Endothelial cell of umbilical vein (primary cell): ENCODE measurements around the gene DLST. TPM values are rescaled to one million over a fixed set of nuclear protein-coding genes. Genes with fewer than 3 reads are reported as not detected.

Experiments
- BruUV-seq: library from RNA; stranded (reverse); fragments of 400-500 nt; replicated peaks from 2 replicates; lab custom pipeline; 2021; lab: Mats Ljungman, UMichigan
- CTCF ChIA-PET: fragments of 300-600, 350-600 bp; sonication (Branson Sonifier 250); formaldehyde crosslinking; loops from one replicate; lab custom pipeline; 2021; ENCODE audit warnings: antibody characterized with exemption, inconsistent platforms; lab: Charles Lee
- POLR2A ChIA-PET: fragments of 300-600, 350-600 bp; sonication (Branson Sonifier 250); formaldehyde crosslinking; loops from one replicate; lab custom pipeline; 2021; ENCODE audit warnings: antibody characterized with exemption, inconsistent platforms; lab: Charles Lee
- DNase-seq: peaks from one replicate; pipeline ENCODE4 v3.0.0-alpha.2; 2011; ENCODE audit warnings: low read depth, low spot score
- FAIRE-seq: peaks from 2 replicates; lab custom pipeline; 2011; peaks lifted over from hg19 to GRCh38; lab: Jason Lieb, UNC
- H2AFZ ChIP-seq: 2 replicates; pipeline ENCODE4 v1.6.0; 2012; ENCODE audit warnings: low read depth, low read length, control low read depth, inconsistent platforms
- H3K27ac ChIP-seq: 2 replicates; pipeline ENCODE4 v1.5.1; 2011; ENCODE audit warnings: low read depth, mild to moderate bottlenecking, control low read depth, low read length, moderate library complexity; ENCODE audit not compliant: insufficient read depth
- H3K27me3 ChIP-seq, 2 experiments: 2 replicates each; pipeline versions ENCODE4 v1.6.0 to v1.6.1; 2011; ENCODE audit warnings: low read length in 2 of 2, mixed read lengths in 1 of 2; ENCODE audit not compliant: control insufficient read depth in 2 of 2, insufficient read depth in 2 of 2
- H3K36me3 ChIP-seq, 2 experiments: 2 replicates in 1 of 2; 3 replicates in 1 of 2; pipeline ENCODE4 v1.5.1; 2011; ENCODE audit warnings: low read length in 2 of 2, mild to moderate bottlenecking in 1 of 2, moderate library complexity in 1 of 2; ENCODE audit not compliant: control insufficient read depth in 2 of 2, insufficient read depth in 2 of 2; ENCODE audit errors: extremely low read depth in 1 of 2
- H3K4me1 ChIP-seq: 3 replicates; pipeline ENCODE4 v1.5.1; 2011; ENCODE audit warnings: mild to moderate bottlenecking, low read length; ENCODE audit not compliant: control insufficient read depth, insufficient read depth; ENCODE audit errors: extremely low read depth
- H3K4me2 ChIP-seq: 2 replicates; pipeline ENCODE4 v1.6.1; 2011; ENCODE audit warnings: low read length, control low read depth, mixed read lengths; ENCODE audit not compliant: insufficient read depth
- H3K4me3 ChIP-seq, 3 experiments: fragments of 200-600 bp in 1 of 3; sonication (generic), shearing (Covaris generic) in 1 of 3; replicated peaks in 1 of 3; 2 replicates each; pipeline ENCODE4 v1.5.1; 2011 to 2016; ENCODE audit warnings: control low read depth in 3 of 3, low read length in 3 of 3, mild to moderate bottlenecking in 2 of 3, inconsistent platforms in 1 of 3, low read depth in 1 of 3, moderate library complexity in 1 of 3; ENCODE audit not compliant: insufficient read depth in 1 of 3
- H3K79me2 ChIP-seq: 2 replicates; pipeline ENCODE4 v1.6.0; 2012; ENCODE audit warnings: low read length, inconsistent platforms; ENCODE audit not compliant: control insufficient read depth, insufficient read depth
- H3K9ac ChIP-seq: replicated peaks from 2 replicates; pipeline ENCODE3; 2011; ENCODE audit warnings: low read length, control low read depth; ENCODE audit not compliant: insufficient read depth; ENCODE audit errors: extremely low read depth
- H3K9me1 ChIP-seq: replicated peaks from 3 replicates; pipeline ENCODE4 v1.6.0; 2011; ENCODE audit warnings: mild to moderate bottlenecking, low read length; ENCODE audit not compliant: control insufficient read depth, insufficient read depth; ENCODE audit errors: extremely low read depth
- H3K9me3 ChIP-seq: replicated peaks from 2 replicates; pipeline ENCODE4 v1.5.1; 2012; ENCODE audit warnings: low read length, inconsistent platforms; ENCODE audit not compliant: control insufficient read depth, insufficient read depth
- H4K20me1 ChIP-seq: replicated peaks from 2 replicates; pipeline ENCODE3; 2011; ENCODE audit warnings: mild to moderate bottlenecking, low read length; ENCODE audit not compliant: control insufficient read depth, insufficient read depth; ENCODE audit errors: extremely low read depth
- GATA2 ChIP-seq: IDR thresholded peaks from 2 replicates; pipeline ENCODE4 v1.7.0; 2011; ENCODE audit warnings: low read depth, mild to moderate bottlenecking, moderate library complexity, mixed read lengths, low read length; ENCODE audit not compliant: insufficient read length, insufficient read depth
- JUN ChIP-seq: IDR thresholded peaks from 2 replicates; pipeline ENCODE4 v1.6.1; 2011; ENCODE audit warnings: borderline replicate concordance, low read depth; ENCODE audit not compliant: insufficient read length, insufficient read depth
- POLR2A ChIP-seq: IDR thresholded peaks from 2 replicates; pipeline ENCODE4 v1.6.1; 2012; ENCODE audit warnings: low read depth, mild to moderate bottlenecking, control low read depth, low read length
- POLR2AphosphoS5 ChIP-seq: IDR thresholded peaks from 2 replicates; pipeline ENCODE4 v1.6.1; 2012; ENCODE audit warnings: low read depth, mild to moderate bottlenecking, control low read depth, low read length, moderate library complexity; ENCODE audit not compliant: insufficient read depth
- dilution Hi-C: fragments of 300-500 bp; cut with MboI; formaldehyde crosslinking; loops from one replicate; pipeline ENCODE4 v1.15.0; 2019; ENCODE audit warnings: low sequenced_read_pairs; ENCODE audit not compliant: extremely low pct_ligation_motif_present
- intact Hi-C: fragments of 100-400 bp; cut with micrococcal nuclease; formaldehyde crosslinking; loops from one replicate; pipeline ENCODE4 v1.10.0; 2022
- polyA plus RNA-seq, 4 experiments: library from polyadenylated mRNA; depleted of rRNA in 3 of 4; stranded (reverse) in 3 of 4; unstranded in 1 of 4; fragments of >200 nt; gene quantifications; 2 replicates each; pipeline versions ENCODE4 v1.2.1 to v1.2.3, GENCODE V29; 2011 to 2012; ENCODE audit warnings: missing spikeins in 1 of 4
- total RNA-seq: library from RNA; stranded (reverse); gene quantifications from 2 replicates; pipeline ENCODE4 v1.2.3, GENCODE V29; 2021

DLST gene
- total and polyA plus RNA-seq, 2 donors (not counting 3 experiments of a cell fraction or from before 2014, with no cell fraction given) = 98.4 to 110 TPM

GRCh38 chr14:74949859-74950573 lies 68.3 kb downstream of the DLST start:
- Histone ChIP-seq H3K36me3 (peaks cover 25 to 53% of the 10 kb centered on the region in 2 experiments), H3K9me3 (no peaks in the 10 kb centered on the region), H3K9me1 (no peaks in the 10 kb centered on the region), H3K27ac (no peak overlapping the region), H4K20me1 (no peaks in the 10 kb centered on the region), H3K79me2 (peaks cover 56% of the 10 kb centered on the region), H3K27me3 (no peaks in the 10 kb centered on the region), H2AFZ (no peak overlapping the region), H3K4me1 (peaks cover 44% of the 10 kb centered on the region), H3K9ac (no peak overlapping the region), H3K4me2 (no peak overlapping the region), H3K4me3 (no peak overlapping the region)
- BruUV-seq = no TSS peak
- FAIRE-seq (no peak), DNase-seq (no peak)
- TF ChIP-seq POLR2A (peak; percentile 6), GATA2 (no peak)
- CTCF ChIA-PET = interaction anchor here (0.7 to 1.2 kb wide), 5 partner anchors 10 to 139 kb away, joined by 3 to 5 read pairs (median 3); no protein-coding TSS in a partner anchor
- dilution Hi-C loops (no loop called here), intact Hi-C loops (no loop called here)
- POLR2A ChIA-PET = interaction anchor here (0.7 kb wide), 1 partner anchor 53 kb away, joined by 3 read pairs; the partner anchor contains the start of gene EIF2B2

- no TSS peak for BruUV-seq
- no peak overlapping the region for H3K9ac ChIP-seq
- no peaks in the 10 kb centered on the region for H3K27me3 ChIP-seq
- intact Hi-C loops = no loop called here
- H3K9me1 ChIP-seq = no peaks in the 10 kb centered on the region
- no peaks in the 10 kb centered on the region for H3K9me3 ChIP-seq
- peaks cover 43% of the 10 kb centered on the region for H3K4me1 ChIP-seq
- no peaks in the 10 kb centered on the region for H4K20me1 ChIP-seq
- CTCF ChIA-PET = interaction anchor here (1.2 kb wide), 1 partner anchor 138 kb away, joined by 5 read pairs; no protein-coding TSS in a partner anchor
- no peak for TF ChIP-seq POLR2AphosphoS5
- TF ChIP-seq JUN = no peak
- dilution Hi-C loops = no loop called here
- FAIRE-seq (no peak), DNase-seq (no peak)
- peaks cover 60% of the 10 kb centered on the region for H3K79me2 ChIP-seq
- no peak overlapping the region for H3K27ac ChIP-seq
- H3K36me3 ChIP-seq = peaks cover 21 to 45% of the 10 kb centered on the region in 2 experiments
- POLR2A ChIA-PET = no interaction called here
- no peak overlapping the region for H3K4me3 ChIP-seq
- no peak overlapping the region for H2AFZ ChIP-seq
- H3K4me2 ChIP-seq = no peak overlapping the region
Measured at GRCh38 chr14:74950795-74951442, 69.2 kb downstream of the DLST start.
